Common myeloid progenitor, CD34-positive (primary cell): ENCODE measurements around the gene B3GALT4.

Experiments used
- CTCF ChIA-PET: fragments of 350-600 bp; sonication (Branson Sonifier 250); formaldehyde crosslinking; loops from one replicate; lab custom pipeline; 2021; ENCODE audit warnings: antibody characterized with exemption; lab: Charles Lee
- POLR2A ChIA-PET: fragments of 350-600 bp; sonication (Branson Sonifier 250); formaldehyde crosslinking; loops from one replicate; lab custom pipeline; 2021; ENCODE audit warnings: antibody characterized with exemption; lab: Charles Lee
- DNase-seq, 3 donors: peaks; one replicate each; pipeline versions ENCODE4 v3.0.0 to v3.0.0-alpha.2; 2013
- H3K27ac ChIP-seq, 2 experiments: 1 replicate in 1 of 2; 2 replicates in 1 of 2; pipeline ENCODE4 v1.7.0; 2013; ENCODE audit warnings: inconsistent platforms in 2 of 2, low read length in 2 of 2, mild to moderate bottlenecking in 2 of 2, low read depth in 1 of 2, moderate library complexity in 1 of 2; ENCODE audit not compliant: severe bottlenecking in 2 of 2, insufficient read depth in 1 of 2, poor library complexity in 1 of 2
- H3K27me3 ChIP-seq, 5 experiments: replicated peaks in 2 of 5; 1 replicate in 3 of 5; 2 replicates in 2 of 5; pipeline versions ENCODE4 v1.6.1 to v1.7.0; 2013; ENCODE audit warnings: low read length in 4 of 5, mild to moderate bottlenecking in 2 of 5, moderate library complexity in 2 of 5, inconsistent platforms in 1 of 5; ENCODE audit not compliant: insufficient read depth in 5 of 5, control insufficient read depth in 4 of 5
- H3K36me3 ChIP-seq, 4 experiments: 1 replicate in 2 of 4; 2 replicates in 2 of 4; pipeline versions ENCODE4 v1.6.1 to v1.7.0; 2013; ENCODE audit warnings: low read length in 3 of 4, control low read depth in 1 of 4, mild to moderate bottlenecking in 1 of 4; ENCODE audit not compliant: control insufficient read depth in 4 of 4, insufficient read depth in 4 of 4
- H3K4me1 ChIP-seq, 4 experiments: 1 replicate in 3 of 4; 2 replicates in 1 of 4; pipeline versions ENCODE4 v1.6.1 to v1.7.1; 2013; ENCODE audit warnings: low read length in 3 of 4, mild to moderate bottlenecking in 3 of 4, control low read depth in 1 of 4, inconsistent platforms in 1 of 4, moderate library complexity in 1 of 4; ENCODE audit not compliant: control insufficient read depth in 4 of 4, insufficient read depth in 4 of 4; ENCODE audit errors: control extremely low read depth in 1 of 4
- H3K4me3 ChIP-seq, 7 experiments: 1 replicate in 4 of 7; 2 replicates in 3 of 7; pipeline versions ENCODE4 v1.5.1 to v1.7.0; 2013; ENCODE audit warnings: mild to moderate bottlenecking in 7 of 7, low read length in 6 of 7, moderate library complexity in 6 of 7, inconsistent platforms in 2 of 7, low read depth in 2 of 7, control low read depth in 1 of 7; ENCODE audit not compliant: insufficient read depth in 4 of 7, control insufficient read depth in 1 of 7; ENCODE audit errors: extremely low read depth in 1 of 7
- H3K9me3 ChIP-seq, 5 experiments: 1 replicate in 4 of 5; 2 replicates in 1 of 5; pipeline versions ENCODE4 v1.6.1 to v1.7.1; 2013; ENCODE audit warnings: low read length in 4 of 5, mild to moderate bottlenecking in 2 of 5, inconsistent platforms in 1 of 5, low read depth in 1 of 5, moderate library complexity in 1 of 5; ENCODE audit not compliant: control insufficient read depth in 4 of 5, insufficient read depth in 2 of 5; ENCODE audit errors: control extremely low read depth in 1 of 5
- WGBS: methylation state at CpG from one replicate; pipeline ENCODE4 v1.1.5; 2013; ENCODE audit not compliant: insufficient coverage; 5-methylcytosine and 5-hydroxymethylcytosine counted together

Gene B3GALT4

GRCh38 chr6:33313105-33313708 is 36.3 kb downstream of the B3GALT4 start:
- ChIA-PET CTCF (interaction anchor here (1.0 to 3.6 kb wide), 7 partner anchors 12 to 95 kb away, joined by 3 to 19 read pairs (median 10); partner anchors contain the start of gene RGL2), POLR2A (interaction anchor here (0.6 to 2.8 kb wide), 3 partner anchors 11 to 36 kb away, joined by 3 to 18 read pairs (median 4); partner anchors contain the start of gene RGL2)
- H3K27ac ChIP-seq: peak overlapping the region; percentile 93 to 95
- peak; percentile 48 to 81 (median 78) for DNase-seq
- no peaks in the 10 kb centered on the region for H3K27me3 ChIP-seq
- no peaks in the 10 kb centered on the region for H3K9me3 ChIP-seq
- peak overlapping the region; percentile 92 to 99 (median 96) for H3K4me3 ChIP-seq
- under 1% methylated on average over 24 of the region's 33 CpGs for WGBS
- H3K4me1 ChIP-seq: peaks cover 3 to 46% (median 37%) of the 10 kb centered on the region in 4 experiments
- peaks cover 2 to 23% (median 12%) of the 10 kb centered on the region in 4 experiments for H3K36me3 ChIP-seq

DNA sequence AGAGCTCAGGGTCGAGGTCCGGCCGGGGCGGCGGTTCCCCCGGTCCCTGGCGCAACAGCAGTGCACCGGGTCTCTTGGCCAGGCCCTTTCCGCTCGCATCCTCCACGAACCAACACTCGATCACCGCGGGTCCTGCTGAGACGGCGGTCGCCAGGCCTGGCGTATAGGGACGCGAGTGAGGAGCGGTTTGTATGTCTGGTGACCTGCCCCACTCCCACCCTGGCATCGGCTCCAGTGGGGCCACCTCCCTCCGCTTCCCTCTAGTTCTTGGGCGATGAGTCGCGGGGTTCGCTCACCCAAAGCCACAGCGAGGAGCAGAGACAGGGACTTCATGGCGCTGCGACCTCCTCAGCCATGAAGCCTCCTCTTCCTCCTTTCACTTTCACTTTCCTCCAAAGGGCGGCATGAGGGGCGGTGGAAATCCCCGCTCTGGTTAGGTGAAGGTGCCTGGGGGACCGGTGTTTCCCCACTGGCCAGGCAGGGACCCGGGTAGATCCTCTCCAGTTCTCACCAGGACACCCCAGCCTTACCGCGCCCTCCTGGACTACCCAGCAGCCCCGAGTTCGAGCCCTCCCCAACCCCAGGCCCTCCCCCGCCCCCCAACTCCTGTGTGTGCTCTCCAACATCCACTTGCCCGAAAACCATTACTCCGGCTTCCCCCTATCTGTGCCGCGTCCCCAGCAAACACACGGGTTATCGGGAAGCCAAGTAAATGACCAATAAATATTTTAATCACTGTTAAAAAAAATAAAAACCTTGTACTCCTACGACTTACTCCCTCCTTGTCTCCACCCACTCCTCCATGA is 37.0 kb downstream of the B3GALT4 start, which contains the start of gene TAPBP:
TAPBP (minus strand) TSS at position 370 of the 806 bp plus-strand sequence; CDS start at position 333, 37 bp downstream.
- peak; percentile 83 to 93 (median 92) for DNase-seq
- CTCF ChIA-PET: interaction anchor here (0.6 to 3.3 kb wide), 6 partner anchors 15 to 83 kb away, joined by 3 to 14 read pairs (median 6); partner anchors contain the start of gene RGL2

GRCh38 chr6:33314515-33314942 is 37.6 kb downstream of the B3GALT4 start:
- H3K27ac ChIP-seq: peak overlapping the region; percentile 93 to 95
- ChIA-PET CTCF (interaction anchor here (0.6 kb wide), 1 partner anchor 55 kb away, joined by 3 read pairs; no protein-coding TSS in a partner anchor), POLR2A (interaction anchor here (2.8 kb wide), 1 partner anchor 15 kb away, joined by 18 read pairs; the partner anchor contains the start of gene RGL2)
- H3K36me3 ChIP-seq: peaks cover 0 to 27% (median 15%) of the 10 kb centered on the region in 4 experiments
- WGBS: 0% methylated on average over 6 of the region's 10 CpGs
- peaks cover 3 to 60% (median 45%) of the 10 kb centered on the region in 4 experiments for H3K4me1 ChIP-seq
- peak overlapping the region; percentile 92 to 99 (median 96) for H3K4me3 ChIP-seq
- H3K27me3 ChIP-seq: no peaks in the 10 kb centered on the region
- peak; percentile 64 to 89 (median 87) for DNase-seq
- no peaks in the 10 kb centered on the region for H3K9me3 ChIP-seq

More for the DNA sequence above, 37.0 kb downstream of the B3GALT4 start, which contains the start of gene TAPBP:
- 0% methylated on average over 35 of the region's 47 CpGs for WGBS
- POLR2A ChIA-PET: interaction anchor here (0.6 to 2.8 kb wide), 3 partner anchors 10 to 36 kb away, joined by 3 to 18 read pairs (median 4); partner anchors contain the start of gene RGL2
- Histone ChIP-seq H3K27ac (peak within 1 kb of the TSS; percentile 93 to 95), H3K27me3 (no peaks in the 10 kb centered on the region), H3K4me1 (peaks cover 3 to 53% (median 43%) of the 10 kb centered on the region in 4 experiments), H3K4me3 (peak within 1 kb of the TSS; percentile 92 to 99 (median 96)), H3K36me3 (peaks cover 0 to 23% (median 10%) of the 10 kb centered on the region in 4 experiments), H3K9me3 (no peaks in the 10 kb centered on the region)

DNA sequence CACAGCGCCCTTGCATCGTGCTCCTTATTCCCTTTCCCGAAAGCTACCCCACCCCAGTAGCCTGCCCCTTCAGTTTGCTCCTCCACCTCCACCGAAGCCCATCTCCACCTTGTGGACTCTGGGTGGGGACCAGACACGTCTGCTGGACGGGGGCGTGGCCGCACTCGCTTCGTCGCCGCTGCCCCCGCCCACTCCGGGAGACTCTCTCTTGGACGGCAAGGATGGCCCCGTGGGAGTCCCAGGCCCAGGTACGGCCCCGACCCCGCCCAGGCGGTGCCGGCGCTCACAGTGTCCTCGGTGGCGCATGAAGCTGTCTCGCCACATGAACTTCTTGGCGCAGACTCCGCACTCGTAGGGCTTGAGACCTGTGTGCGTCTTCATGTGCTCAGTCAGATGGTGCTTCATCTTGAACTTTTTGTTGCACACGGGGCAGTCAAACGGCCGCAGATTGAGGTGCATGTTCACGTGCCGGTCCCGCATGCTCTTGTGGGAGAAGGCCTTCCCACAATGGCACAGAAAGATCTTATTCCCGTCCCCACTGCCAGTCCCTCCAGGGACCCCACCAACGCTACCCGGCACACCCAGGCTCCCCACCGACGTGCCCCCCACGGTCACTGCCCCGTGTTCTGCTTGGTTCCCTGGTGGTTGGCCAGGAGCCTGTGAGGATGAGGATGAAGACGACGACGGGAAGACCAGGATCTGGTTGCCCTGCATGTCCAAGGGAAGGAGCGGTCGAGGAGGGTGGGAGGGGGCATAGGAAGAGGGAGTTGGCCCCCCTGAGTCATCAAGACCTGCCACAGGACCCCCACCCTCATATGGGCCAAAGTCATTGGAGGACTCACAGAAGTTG is 38.2 kb downstream of the B3GALT4 start:
- DNase-seq: peak in 1 of 3 donors; percentile 8
- ChIA-PET CTCF (interaction anchor here (0.6 to 1.0 kb wide), 2 partner anchors 26 to 55 kb away, joined by 3 read pairs; partner anchors contain the start of genes PFDN6 and WDR46), POLR2A (interaction anchor here (2.8 kb wide), 1 partner anchor 16 kb away, joined by 18 read pairs; the partner anchor contains the start of gene RGL2)
- H3K4me3 ChIP-seq: peak overlapping the region; percentile 92 to 99 (median 96)
- H3K36me3 ChIP-seq: peaks cover 2 to 33% (median 22%) of the 10 kb centered on the region in 4 experiments
- H3K9me3 ChIP-seq: no peaks in the 10 kb centered on the region
- peak overlapping the region; percentile 93 to 95 for H3K27ac ChIP-seq
- H3K4me1 ChIP-seq: peaks cover 3 to 66% (median 45%) of the 10 kb centered on the region in 4 experiments
- WGBS: 77% methylated on average over 33 of the region's 47 CpGs
- no peaks in the 10 kb centered on the region for H3K27me3 ChIP-seq

DNA sequence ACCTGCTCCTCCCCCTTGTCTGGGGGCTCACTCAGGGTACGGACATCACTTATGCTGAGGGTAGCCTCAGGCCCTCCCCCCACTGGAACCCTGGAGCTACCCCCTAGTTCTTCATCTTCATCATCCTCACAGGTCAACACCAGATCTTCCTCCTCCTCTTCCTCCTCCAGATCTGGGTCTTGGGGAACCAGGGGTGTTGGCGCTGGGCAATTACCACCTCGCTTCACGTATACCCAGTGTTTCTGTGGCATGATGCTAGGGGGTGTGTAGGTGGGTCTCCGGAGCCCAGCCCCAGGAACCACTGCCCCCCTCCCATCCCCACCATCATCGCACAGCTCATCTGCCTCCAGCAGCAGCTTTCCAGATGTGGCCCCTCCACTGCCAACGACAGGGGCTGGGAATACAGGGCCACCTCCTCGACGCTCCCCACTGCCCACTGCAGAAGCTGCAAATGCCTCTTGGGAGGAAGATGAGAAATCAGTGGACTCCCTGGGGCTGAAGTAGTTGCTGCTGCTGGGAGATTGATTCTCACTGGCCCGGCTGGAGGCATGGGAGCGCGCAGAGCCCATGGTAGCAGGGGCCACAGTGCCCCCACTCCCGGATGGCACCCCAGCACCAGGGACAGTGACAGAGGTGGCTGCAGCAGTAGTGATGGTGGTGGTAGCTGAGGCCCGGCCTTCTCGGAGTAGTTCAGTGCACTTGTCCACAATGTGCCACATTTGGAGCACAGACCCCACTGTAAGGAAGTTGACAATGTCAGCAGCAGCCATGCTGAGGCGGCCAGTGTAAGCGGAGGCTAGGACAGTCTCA is 39.1 kb downstream of the B3GALT4 start:
- H3K36me3 ChIP-seq: peaks cover 8 to 38% (median 26%) of the 10 kb centered on the region in 4 experiments
- H3K9me3 ChIP-seq: no peaks in the 10 kb centered on the region
- 94% methylated on average over 10 of the region's 17 CpGs for WGBS
- no peak overlapping the region for H3K27ac ChIP-seq
- no peak for DNase-seq
- H3K4me1 ChIP-seq: peaks cover 3 to 73% (median 47%) of the 10 kb centered on the region in 4 experiments
- H3K4me3 ChIP-seq: no peak overlapping the region
- POLR2A ChIA-PET: interaction anchor here (0.5 kb wide), 1 partner anchor 109 kb away, joined by 3 read pairs; no protein-coding TSS in a partner anchor
- no peaks in the 10 kb centered on the region for H3K27me3 ChIP-seq
- CTCF ChIA-PET: interaction anchor here (1.0 to 3.7 kb wide), 2 partner anchors 27 to 29 kb away, joined by 3 to 18 read pairs; partner anchors contain the start of genes PFDN6 and WDR46
